HG02763 (cell line): ENCODE data around the gene C3orf52.

Experiments used
- ATAC-seq: cut with Tn5 transposase; IDR thresholded peaks from one replicate; pipeline ENCODE4 v1.9.1; 2021; ENCODE audit warnings: mild to moderate bottlenecking, moderate library complexity; ENCODE audit not compliant: unreplicated experiment

The C3orf52 gene

DNA sequence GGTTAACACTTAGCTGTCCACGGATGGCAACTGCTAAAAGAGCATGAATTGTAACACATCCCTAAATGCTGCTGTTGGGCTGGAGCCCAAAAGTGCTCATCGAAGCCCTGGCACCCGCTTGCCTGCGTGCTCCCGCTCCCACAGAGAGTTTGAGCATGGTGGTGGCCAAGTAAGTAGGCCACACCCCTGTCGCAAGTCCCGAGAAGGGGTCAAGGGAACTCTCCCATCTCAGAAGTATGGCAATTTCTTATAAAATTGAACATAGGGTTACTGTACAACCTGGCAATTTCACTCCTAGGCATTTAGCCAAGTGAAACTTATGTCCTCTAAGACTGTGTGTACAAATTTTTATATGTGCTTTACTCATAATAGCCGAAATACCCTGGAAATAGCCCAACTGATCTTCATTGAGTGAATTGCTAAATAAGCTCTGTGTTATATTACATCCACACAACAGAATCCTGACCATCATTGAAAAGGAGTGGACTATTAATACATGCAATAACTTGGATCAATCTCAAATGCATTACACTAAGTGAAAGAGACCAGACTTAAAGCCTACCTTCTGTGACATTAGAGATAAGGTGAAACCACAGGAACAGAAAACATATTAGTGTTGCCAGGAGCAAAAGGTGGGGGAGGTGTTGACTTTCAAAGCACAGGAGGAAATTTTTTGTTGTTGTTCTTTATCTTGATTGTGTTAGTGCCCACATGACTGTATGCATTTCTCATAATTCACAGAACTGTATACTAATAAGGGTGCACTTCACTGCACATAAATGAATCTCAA is 48.3 kb downstream of the C3orf52 start:
- ATAC-seq, result no peak

DNA sequence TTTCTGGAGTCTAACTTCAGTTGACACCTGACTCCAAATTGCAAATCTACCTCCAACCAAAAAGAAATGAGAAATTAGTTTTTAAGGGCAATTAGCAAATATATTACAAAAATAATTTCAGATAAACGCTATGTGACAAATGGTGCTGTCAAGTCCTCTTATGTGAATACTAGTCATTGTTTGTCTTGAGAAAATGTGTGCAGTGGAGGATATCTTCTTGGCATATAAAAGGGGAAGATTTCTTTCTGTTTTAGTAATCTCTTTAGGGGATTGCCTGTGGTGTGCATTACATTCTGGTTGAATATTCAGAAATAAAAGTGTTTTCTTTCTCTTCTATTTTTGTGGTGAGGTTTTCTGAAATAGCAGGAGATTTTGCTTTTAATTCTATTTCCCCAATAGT is 49.9 kb downstream of the C3orf52 start:
- ATAC-seq, result no peak

GRCh38 chr3:112136959-112137693 is 50.9 kb downstream of the C3orf52 start:
- ATAC-seq, result peak; percentile 24

DNA sequence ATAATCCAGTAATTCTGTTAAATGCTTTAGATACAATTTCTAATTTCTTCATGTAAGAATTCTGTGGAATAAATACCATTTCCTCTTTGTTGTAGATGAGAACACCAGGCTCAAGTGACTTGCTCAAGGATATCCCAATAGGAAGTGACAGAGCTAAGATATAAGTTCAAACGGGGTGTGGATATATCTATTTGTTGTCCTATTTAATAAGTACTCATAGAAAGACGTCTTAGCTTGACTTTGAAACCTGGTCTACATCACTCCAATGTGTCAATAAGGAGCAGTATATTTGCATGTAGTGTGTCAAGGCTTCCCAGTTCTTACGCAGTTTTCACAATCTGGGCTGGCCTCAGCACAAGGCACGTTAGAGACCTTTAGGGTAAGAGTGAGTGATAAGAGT is 51.6 kb downstream of the C3orf52 start:
- ATAC-seq, result no peak

- no peak for ATAC-seq
These were observed 52.2 kb downstream of the C3orf52 start for GRCh38 chr3:112138219-112138969.

- ATAC-seq, result no peak
These were observed 54.4 kb downstream of the C3orf52 start for GRCh38 chr3:112140584-112140983.

DNA sequence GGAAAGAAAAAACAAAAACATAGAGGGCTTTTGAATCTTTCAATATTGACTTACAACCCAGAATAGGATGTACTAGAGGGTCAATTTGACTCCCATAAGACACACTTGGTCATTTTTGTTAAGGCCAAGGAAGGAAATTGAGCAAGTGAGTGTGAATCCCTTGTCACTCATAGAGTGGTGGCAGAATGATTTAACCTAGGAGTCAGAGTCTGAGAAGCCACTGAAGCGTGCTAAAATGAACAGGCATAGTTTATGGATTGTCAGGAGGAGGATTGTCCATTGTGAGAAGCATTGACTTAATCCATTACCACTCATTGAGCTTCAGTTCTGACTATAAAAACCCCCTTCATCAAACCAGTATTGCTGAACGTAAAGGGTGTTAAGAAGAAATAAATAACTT is 55.1 kb downstream of the C3orf52 start:
- ATAC-seq, result no peak

DNA sequence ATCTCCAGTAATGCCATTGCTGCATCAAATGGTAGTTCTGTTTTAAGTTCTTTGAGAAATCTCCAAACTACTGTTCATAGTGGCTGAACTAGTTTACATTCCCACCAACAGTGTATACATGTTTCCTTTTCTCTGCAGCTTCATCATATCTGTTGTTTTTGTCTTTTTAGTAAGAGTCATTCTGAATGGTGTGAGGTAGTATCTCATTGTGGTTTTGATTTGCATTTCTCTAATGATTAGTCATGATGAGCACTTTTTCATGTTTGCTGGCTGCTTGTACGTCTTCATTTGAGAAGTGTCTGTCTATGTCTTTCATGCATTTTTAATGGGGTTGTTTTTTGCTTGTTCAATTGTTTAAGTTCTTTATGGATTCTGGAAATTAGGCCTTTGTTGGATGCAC is 57.1 kb downstream of the C3orf52 start:
- no peak for ATAC-seq

- ATAC-seq, result no peak
These were observed 57.5 kb downstream of the C3orf52 start for GRCh38 chr3:112143689-112144088.

DNA sequence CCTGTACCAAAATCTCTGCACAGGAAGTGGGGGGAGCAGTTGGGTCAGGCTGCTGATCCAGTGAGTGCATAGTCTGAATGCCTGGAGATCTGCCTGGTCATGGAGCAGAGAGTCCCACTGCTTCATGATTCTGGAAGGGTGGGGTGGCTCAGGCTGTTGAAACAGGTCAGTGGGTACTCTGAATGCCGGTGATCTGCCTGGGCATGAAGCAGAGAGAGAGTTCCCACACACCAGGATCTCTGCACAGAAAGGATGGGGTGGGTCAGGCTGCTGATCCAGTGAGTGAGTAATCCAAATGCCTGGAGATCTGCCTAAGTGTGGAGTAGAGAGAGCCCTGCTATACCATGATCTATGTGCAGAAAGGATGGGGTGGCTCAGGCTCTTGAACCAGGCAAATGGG is 62.9 kb downstream of the C3orf52 start:
- no peak for ATAC-seq

DNA sequence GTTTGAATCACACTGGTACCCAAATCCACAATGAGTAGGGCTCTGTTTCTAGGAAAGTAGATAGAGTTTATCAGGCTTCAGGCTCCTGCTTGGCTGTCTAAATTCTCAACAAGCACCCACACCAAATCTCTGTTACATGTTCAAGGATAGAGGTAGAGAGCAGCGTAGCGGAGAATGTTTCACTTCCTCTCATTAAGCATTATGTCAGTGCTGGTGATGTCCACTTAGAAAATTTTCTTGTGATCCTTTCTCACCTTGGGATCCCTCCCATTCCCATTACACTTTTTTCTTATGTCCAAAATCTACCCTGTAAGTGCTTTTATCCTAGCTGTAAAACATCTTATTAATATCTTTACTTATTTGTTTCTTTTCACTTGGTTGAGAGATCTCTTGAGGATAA is 81.6 kb downstream of the C3orf52 start:
- no peak for ATAC-seq
